ENCODE measurements around the gene SORCS2.

- no peak for TF ChIP-seq CTCF (conservative IDR thresholded peaks at IDR 0.05; ENCODE audit: low read depth, low read length)
- TF ChIP-seq RAD21 (IDR thresholded peaks at IDR 0.05; ENCODE audit: low read length): no peak
Observed at GRCh38 chr4:7313991-7314390, 121.7 kb downstream of the SORCS2 start.
